GM12801 (cell line): ENCODE measurements around the gene ENAH.

Experiments
- CTCF ChIP-seq: IDR thresholded peaks from one replicate; pipeline ENCODE4 v1.5.1; 2011; ENCODE audit warnings: control low read depth; ENCODE audit not compliant: insufficient read length; ENCODE audit errors: extremely low read depth

ENAH gene

GRCh38 chr1:225458222-225458631 lies 194.7 kb downstream of the ENAH start:
- TF ChIP-seq CTCF = no peak

- TF ChIP-seq CTCF = no peak
These were observed 198.2 kb downstream of the ENAH start for GRCh38 chr1:225454733-225455132.

- TF ChIP-seq CTCF = no peak
These were observed 198.9 kb downstream of the ENAH start for GRCh38 chr1:225453797-225454648.

GRCh38 chr1:225451840-225452515 lies 200.9 kb downstream of the ENAH start:
- TF ChIP-seq CTCF = no peak

GRCh38 chr1:225451340-225451739 lies 201.6 kb downstream of the ENAH start:
- no peak for TF ChIP-seq CTCF

- TF ChIP-seq CTCF = no peak
These were observed 202.3 kb downstream of the ENAH start for GRCh38 chr1:225450491-225451191.

GRCh38 chr1:225449774-225450173 lies 203.1 kb downstream of the ENAH start:
- TF ChIP-seq CTCF = no peak
